Spinal cord (tissue), 10 donors: Measurements from ENCODE around the gene NSD1. TPM values are rescaled to one million over a fixed set of nuclear protein-coding genes. Genes with fewer than 3 reads are reported as not detected.

ENCODE experiments used
- DNase-seq, 6 donors: peaks; one replicate each; pipeline versions ENCODE4 v3.0.0 to v3.0.0-alpha.2; 2013 to 2015; ENCODE audit warnings: low spot score in 6 of 6, low read depth in 4 of 6
- H3K27ac ChIP-seq: one replicate; pipeline ENCODE4 v1.5.1; 2013; ENCODE audit warnings: low read depth, low read length, control low read depth
- H3K27me3 ChIP-seq: one replicate; pipeline ENCODE4 v1.6.1; 2013; ENCODE audit warnings: low read length; ENCODE audit not compliant: control insufficient read depth, insufficient read depth
- H3K36me3 ChIP-seq: one replicate; pipeline ENCODE4 v1.6.1; 2013; ENCODE audit warnings: low read length; ENCODE audit not compliant: control insufficient read depth, insufficient read depth
- H3K4me1 ChIP-seq: one replicate; pipeline ENCODE4 v1.6.1; 2013; ENCODE audit warnings: low read length; ENCODE audit not compliant: control insufficient read depth, insufficient read depth
- H3K4me3 ChIP-seq: one replicate; pipeline ENCODE4 v1.5.1; 2013; ENCODE audit warnings: low read depth, low read length, control low read depth
- H3K9me3 ChIP-seq: one replicate; pipeline ENCODE4 v1.6.1; 2013; ENCODE audit warnings: low read length; ENCODE audit not compliant: control insufficient read depth, insufficient read depth
- WGBS: methylation state at CpG from one replicate; pipeline ENCODE4 v1.1.5; 2013; ENCODE audit warnings: missing lambda C conversion rate; ENCODE audit not compliant: insufficient coverage; 5-methylcytosine and 5-hydroxymethylcytosine counted together
- polyA plus RNA-seq, 2 donors: library from polyadenylated mRNA; unstranded; fragments of 120-200 nt; gene quantifications; one replicate each; pipeline ENCODE4 v1.2.1, GENCODE V29; 2013; ENCODE audit not compliant: insufficient read length in 2 of 2
- total RNA-seq, 2 donors: library from RNA; depleted of rRNA in 1 of 2; stranded (reverse); fragments of 120-200 nt in 1 of 2; fragments of >200 nt in 1 of 2; gene quantifications; one replicate each; pipeline versions ENCODE4 v1.2.3 to v1.2.4, GENCODE V29; 2013 to 2014
- donor health status: healthy.

Gene NSD1
- total and polyA plus RNA-seq, 4 donors, result 43.0 to 77.2 (median 58.7) TPM

GRCh38 chr5:177226860-177227259 lies 93.3 kb downstream of the NSD1 start:
- Histone ChIP-seq H3K27ac (no peak overlapping the region), H3K36me3 (peaks cover 10% of the 10 kb centered on the region), H3K9me3 (no peaks in the 10 kb centered on the region), H3K27me3 (no peaks in the 10 kb centered on the region), H3K4me3 (no peak overlapping the region), H3K4me1 (no peaks in the 10 kb centered on the region)
- no peak for DNase-seq
- no CpG with 5 or more reads among the region's 1 CpG for WGBS

GRCh38 chr5:177228751-177229150 lies 95.2 kb downstream of the NSD1 start:
- Histone ChIP-seq H3K27me3 (no peaks in the 10 kb centered on the region), H3K4me3 (no peak overlapping the region), H3K27ac (no peak overlapping the region), H3K4me1 (peaks cover 6% of the 10 kb centered on the region), H3K9me3 (no peaks in the 10 kb centered on the region), H3K36me3 (peaks cover 10% of the 10 kb centered on the region)
- WGBS, result no CpG with 5 or more reads among the region's 3 CpGs
- no peak for DNase-seq

DNA sequence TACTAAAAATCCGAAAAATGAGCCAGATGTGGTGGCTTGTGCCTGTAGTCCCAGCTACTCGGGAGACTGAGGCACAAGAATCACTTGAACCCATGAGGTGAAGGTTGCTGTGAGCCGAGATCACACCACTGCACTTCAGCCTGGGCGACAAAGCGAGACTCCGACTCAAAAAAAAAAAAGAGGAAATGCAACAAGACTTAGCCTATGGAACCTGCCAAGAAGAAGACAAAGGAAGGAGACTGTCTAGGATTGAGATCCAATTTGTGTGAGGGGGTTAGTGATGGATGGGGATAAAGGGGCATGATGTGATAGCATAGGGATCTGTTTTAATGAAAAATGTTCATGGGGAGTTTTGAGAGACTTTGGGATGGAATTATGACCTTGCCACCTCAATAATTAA lies 97.1 kb downstream of the NSD1 start:
- WGBS, result 100% methylated on average over 2 of the region's 6 CpGs
- peaks cover 6% of the 10 kb centered on the region for H3K36me3 ChIP-seq

GRCh38 chr5:177231479-177232250 lies 98.1 kb downstream of the NSD1 start:
- Histone ChIP-seq H3K36me3 (peaks cover 6% of the 10 kb centered on the region), H3K4me3 (no peak overlapping the region), H3K27me3 (no peaks in the 10 kb centered on the region), H3K27ac (no peak overlapping the region), H3K9me3 (no peaks in the 10 kb centered on the region), H3K4me1 (peaks cover 8% of the 10 kb centered on the region)
- no peak for DNase-seq
- 100% methylated on average over 3 of the region's 11 CpGs for WGBS

More for the DNA sequence above, 97.1 kb downstream of the NSD1 start:
- no peaks in the 10 kb centered on the region for H3K27me3 ChIP-seq
- H3K27ac ChIP-seq, result no peak overlapping the region
- peaks cover 8% of the 10 kb centered on the region for H3K4me1 ChIP-seq
- no peaks in the 10 kb centered on the region for H3K9me3 ChIP-seq
- no peak overlapping the region for H3K4me3 ChIP-seq
- no peak for DNase-seq

DNA sequence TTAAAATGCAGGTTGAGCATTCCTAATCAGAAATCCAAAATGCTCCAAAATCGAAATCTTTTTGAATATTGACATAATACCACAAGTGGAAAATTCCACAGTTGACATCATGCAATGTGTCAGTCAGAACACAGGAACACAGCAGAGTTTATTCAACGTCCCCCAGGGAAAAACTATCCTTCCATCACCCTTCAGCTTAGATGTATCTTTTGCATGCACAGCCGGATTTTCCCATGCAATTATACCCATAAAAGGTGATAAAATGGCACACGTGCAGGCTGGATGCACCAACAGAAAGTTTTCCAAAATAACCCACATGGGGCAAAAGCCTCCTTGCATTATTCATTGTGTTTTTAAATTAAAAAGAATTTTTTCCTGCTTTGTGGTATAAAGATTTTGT lies 98.8 kb downstream of the NSD1 start:
- Histone ChIP-seq H3K9me3 (no peaks in the 10 kb centered on the region), H3K27ac (no peak overlapping the region), H3K36me3 (peaks cover 10% of the 10 kb centered on the region), H3K27me3 (no peaks in the 10 kb centered on the region), H3K4me1 (peaks cover 8% of the 10 kb centered on the region), H3K4me3 (no peak overlapping the region)
- no peak for DNase-seq
- WGBS, result 90% methylated on average over 2 of the region's 4 CpGs

- Histone ChIP-seq H3K36me3 (peaks cover 13% of the 10 kb centered on the region), H3K9me3 (no peaks in the 10 kb centered on the region), H3K27me3 (no peaks in the 10 kb centered on the region), H3K4me1 (peaks cover 8% of the 10 kb centered on the region), H3K27ac (no peak overlapping the region), H3K4me3 (no peak overlapping the region)
- no peak for DNase-seq
- no CpG with 5 or more reads among the region's 1 CpG for whole genome bisulfite sequencing
Observed at GRCh38 chr5:177232761-177233160, 99.2 kb downstream of the NSD1 start.

DNA sequence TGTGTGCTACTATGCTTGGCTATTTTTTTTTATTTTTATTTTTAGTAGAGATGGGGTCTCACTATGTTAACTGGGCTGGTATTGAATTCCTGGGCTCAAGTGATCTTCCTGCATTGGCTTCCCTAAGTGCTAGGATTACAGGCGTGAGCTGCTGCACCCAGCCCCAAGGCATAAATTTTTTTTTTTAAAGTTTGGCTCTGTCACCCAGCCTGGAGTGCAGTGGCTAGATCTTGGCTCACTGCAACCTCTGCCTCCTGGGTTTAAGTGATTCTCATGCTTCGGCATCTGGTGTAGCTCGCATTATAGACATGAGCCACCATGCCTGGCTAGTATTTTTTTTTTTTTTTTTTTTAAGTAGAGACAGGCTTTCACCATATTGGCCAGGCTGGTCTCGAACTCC lies 99.6 kb downstream of the NSD1 start:
- WGBS, result 71% methylated on average over 1 of the region's 4 CpGs
- H3K27me3 ChIP-seq, result no peaks in the 10 kb centered on the region
- no peak overlapping the region for H3K27ac ChIP-seq
- H3K4me1 ChIP-seq, result peaks cover 8% of the 10 kb centered on the region
- no peak overlapping the region for H3K4me3 ChIP-seq
- DNase-seq, result no peak
- peaks cover 15% of the 10 kb centered on the region for H3K36me3 ChIP-seq
- no peaks in the 10 kb centered on the region for H3K9me3 ChIP-seq

GRCh38 chr5:177233802-177234201 lies 100.2 kb downstream of the NSD1 start:
- Histone ChIP-seq H3K27ac (no peak overlapping the region), H3K27me3 (no peaks in the 10 kb centered on the region), H3K36me3 (peaks cover 18% of the 10 kb centered on the region), H3K9me3 (no peaks in the 10 kb centered on the region), H3K4me3 (no peak overlapping the region), H3K4me1 (peaks cover 8% of the 10 kb centered on the region)
- DNase-seq, result peak in 1 of 6 donors; percentile 30

DNA sequence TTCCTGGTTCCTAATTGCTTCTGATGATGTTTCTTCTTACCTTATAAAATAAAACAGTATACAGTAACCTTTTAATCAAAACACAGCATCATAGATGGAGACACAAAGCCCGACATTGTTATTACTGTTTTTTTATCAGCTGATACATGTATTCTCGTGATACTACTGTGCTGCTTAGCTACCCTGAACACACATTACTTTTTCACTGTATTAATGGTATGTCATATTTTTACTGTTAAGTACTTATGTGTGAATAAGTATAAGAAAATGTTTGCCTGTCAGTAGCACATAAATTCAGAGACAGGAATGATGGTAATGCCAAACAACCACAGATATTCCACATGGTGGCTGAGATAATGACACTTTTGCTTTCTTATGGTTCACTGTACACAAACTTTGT lies 101.3 kb downstream of the NSD1 start:
- no peaks in the 10 kb centered on the region for H3K9me3 ChIP-seq
- peaks cover 8% of the 10 kb centered on the region for H3K4me1 ChIP-seq
- no peak overlapping the region for H3K4me3 ChIP-seq
- no peak overlapping the region for H3K27ac ChIP-seq
- no CpG with 5 or more reads among the region's 2 CpGs for WGBS
- no peaks in the 10 kb centered on the region for H3K27me3 ChIP-seq
- H3K36me3 ChIP-seq, result peaks cover 14% of the 10 kb centered on the region
- DNase-seq, result no peak

DNA sequence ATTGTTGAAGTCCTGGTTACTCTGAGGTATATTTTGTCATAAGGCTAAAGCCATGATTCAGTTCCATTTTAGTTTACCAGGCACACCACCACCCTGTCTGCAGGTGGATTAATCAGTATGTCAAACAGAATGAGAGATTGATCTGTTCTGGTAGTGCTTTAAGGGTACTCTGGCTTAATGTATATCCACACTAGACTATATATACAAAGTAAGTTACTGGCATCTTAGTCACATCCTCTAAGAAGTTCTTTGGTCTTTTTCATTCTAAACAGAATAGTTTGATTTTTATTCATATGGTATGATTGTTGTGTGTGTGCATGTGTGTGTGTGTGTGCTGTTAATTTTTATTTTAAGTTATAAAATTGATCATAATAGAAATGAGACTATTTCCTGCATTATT lies 108.2 kb downstream of the NSD1 start:
- no peak for DNase-seq
- Histone ChIP-seq H3K36me3 (peaks cover 38% of the 10 kb centered on the region), H3K27ac (no peak overlapping the region), H3K27me3 (no peaks in the 10 kb centered on the region), H3K4me1 (no peaks in the 10 kb centered on the region), H3K9me3 (no peaks in the 10 kb centered on the region), H3K4me3 (no peak overlapping the region)
